PC-3 (cell line): ENCODE results near the gene MIEF1. TPM values are rescaled to one million over a fixed set of nuclear protein-coding genes. Genes with fewer than 3 reads are reported as not detected.

Experiments used
- ATAC-seq: fragments of 200-7000 bp; cut with Tn5 transposase; 2 replicates; pipeline ENCODE4 v1.9.1; 2020; ENCODE audit warnings: mild to moderate bottlenecking, moderate library complexity
- BruUV-seq: library from RNA; stranded (reverse); fragments of 400-500 nt; replicated peaks from 2 replicates; lab custom pipeline; 2021; lab: Mats Ljungman, UMichigan
- CTCF ChIA-PET: fragments of 300-600 bp; sonication (Branson Sonifier 250); formaldehyde crosslinking; loops from one replicate; lab custom pipeline; 2022; ENCODE audit warnings: antibody characterized with exemption; lab: Charles Lee
- POLR2A ChIA-PET: fragments of 300-600 bp; sonication (Branson Sonifier 250); formaldehyde crosslinking; loops from one replicate; lab custom pipeline; 2022; ENCODE audit warnings: antibody characterized with exemption; ENCODE audit not compliant: unreplicated experiment; lab: Charles Lee
- DNase-seq: peaks from one replicate; pipeline ENCODE4 v3.0.0-alpha.2; 2015
- H2AFZ ChIP-seq: fragments of 300-600 bp; sonication (generic); 2 replicates; pipeline ENCODE4 v1.6.0; 2016; ENCODE audit warnings: antibody characterized with exemption, low read length
- H3F3A ChIP-seq: fragments of 300-600 bp; sonication (generic); one replicate; pipeline ENCODE4 v1.6.0; 2017; ENCODE audit warnings: antibody characterized with exemption, low read length, control low read depth, mild to moderate bottlenecking; ENCODE audit not compliant: unreplicated experiment
- H3K27ac ChIP-seq: fragments of 300-600 bp; sonication (generic); 2 replicates; pipeline ENCODE4 v1.5.1; 2016; ENCODE audit warnings: mild to moderate bottlenecking, low read length
- H3K27me3 ChIP-seq: fragments of 300-600 bp; sonication (generic); 2 replicates; pipeline ENCODE4 v1.6.1; 2016; ENCODE audit warnings: low read length, mixed read lengths
- H3K36me3 ChIP-seq: fragments of 300-600 bp; sonication (generic); 2 replicates; pipeline ENCODE4 v1.6.1; 2016; ENCODE audit warnings: low read depth, mixed run types, low read length, mixed read lengths
- H3K4me1 ChIP-seq: fragments of 300-600 bp; sonication (generic); 2 replicates; pipeline ENCODE4 v1.5.1; 2016; ENCODE audit warnings: low read length; ENCODE audit not compliant: insufficient read depth
- H3K4me2 ChIP-seq: fragments of 300-600 bp; sonication (generic); 2 replicates; pipeline ENCODE4 v1.6.0; 2016; ENCODE audit warnings: low read length
- H3K4me3 ChIP-seq: fragments of 300-600 bp; sonication (generic); 2 replicates; pipeline ENCODE4 v1.5.1; 2016; ENCODE audit warnings: mild to moderate bottlenecking, low read length, mixed read lengths
- H3K79me2 ChIP-seq: fragments of 300-600 bp; sonication (generic); 2 replicates; pipeline ENCODE4 v1.6.1; 2017; ENCODE audit warnings: low read length, mixed read lengths
- H3K9ac ChIP-seq: fragments of 300-600 bp; sonication (generic); 2 replicates; pipeline ENCODE4 v1.6.0; 2016; ENCODE audit warnings: mild to moderate bottlenecking, low read length
- H3K9me2 ChIP-seq: fragments of 300-600 bp; sonication (generic); replicated peaks from 2 replicates; pipeline ENCODE4 v1.6.1; 2016; ENCODE audit warnings: mixed run types, low read length, mixed read lengths
- H3K9me3 ChIP-seq: fragments of 300-600 bp; sonication (generic); 2 replicates; pipeline ENCODE4 v1.6.1; 2016; ENCODE audit warnings: low read length, mixed read lengths
- H4K20me1 ChIP-seq: fragments of 300-600 bp; sonication (generic); 2 replicates; pipeline ENCODE4 v1.6.1; 2016; ENCODE audit warnings: low read length, mixed read lengths
- EZH2 ChIP-seq: fragments of 300-600 bp; sonication (generic); IDR thresholded peaks from one replicate; pipeline ENCODE4 v1.6.1; 2017; ENCODE audit warnings: antibody characterized with exemption, mild to moderate bottlenecking, low read length; ENCODE audit not compliant: unreplicated experiment
- EZH2phosphoT487 ChIP-seq: fragments of 300-600 bp; sonication (generic); IDR thresholded peaks from 2 replicates; pipeline ENCODE4 v1.6.1; 2018; ENCODE audit warnings: mild to moderate bottlenecking, antibody characterized with exemption, low read length, borderline replicate concordance
- intact Hi-C: fragments of 100-400 bp; cut with micrococcal nuclease; formaldehyde crosslinking; loops from 2 replicates; pipeline ENCODE4 v1.9.0; 2023
- total RNA-seq: library from RNA; depleted of rRNA; stranded (reverse); fragments of >200 nt; gene quantifications from 2 replicates; pipeline ENCODE4 v1.2.3, GENCODE V29; 2014
- TF ChIP-seq, protein P1 (sequence below): fragments of 300-600 bp; sonication (generic); conservative IDR thresholded peaks from 2 replicates; pipeline ENCODE4 v1.5.1; 2017; ENCODE audit warnings: antibody characterized with exemption, low read depth, mild to moderate bottlenecking, low read length

Gene MIEF1
- total RNA-seq, 1 experiment from 2014 or later = 23.2 TPM

DNA sequence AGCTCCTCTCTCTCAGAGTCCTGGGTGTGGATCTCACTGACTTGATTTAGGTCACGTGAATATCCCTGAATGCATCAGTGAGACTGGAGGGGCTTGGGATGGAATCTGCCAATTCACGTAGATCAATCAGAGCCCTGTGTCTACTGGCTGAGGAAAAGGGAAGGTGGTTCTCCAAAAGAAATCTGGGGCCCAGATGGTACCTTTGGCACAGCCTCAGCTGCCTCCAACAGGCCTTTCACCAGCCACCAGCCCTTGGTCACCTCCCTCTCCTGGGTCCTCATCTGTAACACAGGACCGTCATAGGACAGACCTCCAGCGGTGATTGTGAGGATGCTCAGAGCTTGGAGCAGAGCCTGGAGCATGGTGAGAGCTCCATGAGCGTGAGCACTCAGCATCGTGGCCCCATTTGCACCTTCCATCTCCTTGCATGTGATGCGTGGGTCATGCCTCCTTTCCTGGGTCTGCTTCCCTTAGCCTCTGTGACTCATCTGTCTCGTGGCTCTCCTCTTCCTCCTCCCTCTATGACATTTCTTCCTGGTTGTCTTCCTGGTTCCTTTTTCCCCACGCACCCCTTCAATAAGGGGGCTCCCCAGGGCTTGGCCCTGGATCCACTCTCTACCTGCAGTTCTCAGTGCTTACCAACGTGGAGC lies 7.5 kb upstream of the MIEF1 start:
- H3K4me3 ChIP-seq = no peak overlapping the region
- BruUV-seq = no TSS peak
- H3K4me2 ChIP-seq = 0 out of 2 replicates have a peak overlapping the region, but pooled peaks have one; percentile 19
- H4K20me1 ChIP-seq = no peaks in the 10 kb centered on the region
- no peaks in the 10 kb centered on the region for H3F3A ChIP-seq
- no peak overlapping the region for H2AFZ ChIP-seq
- H3K27ac ChIP-seq = peak overlapping the region; percentile 27
- POLR2A ChIA-PET = no interaction called here
- no peaks in the 10 kb centered on the region for H3K79me2 ChIP-seq
- H3K9ac ChIP-seq = no peak overlapping the region
- H3K27me3 ChIP-seq = no peaks in the 10 kb centered on the region
- H3K9me3 ChIP-seq = no peaks in the 10 kb centered on the region
- intact Hi-C loops = loop anchor here (5.0 to 10.0 kb wide), 2 partner anchors 38 to 60 kb away; partner anchors contain the start of gene RPS19BP1
- TF ChIP-seq EZH2phosphoT487 (no peak), EZH2 (no peak)
- DNase-seq (no peak), ATAC-seq (no peak)
- H3K4me1 ChIP-seq = peaks cover 14% of the 10 kb centered on the region
- CTCF ChIA-PET = interaction anchor here (1.2 kb wide), 1 partner anchor 26 kb away, joined by 3 read pairs; the partner anchor contains the start of gene ATF4
- H3K36me3 ChIP-seq = no peaks in the 10 kb centered on the region
- H3K9me2 ChIP-seq = no peaks in the 10 kb centered on the region

DNA sequence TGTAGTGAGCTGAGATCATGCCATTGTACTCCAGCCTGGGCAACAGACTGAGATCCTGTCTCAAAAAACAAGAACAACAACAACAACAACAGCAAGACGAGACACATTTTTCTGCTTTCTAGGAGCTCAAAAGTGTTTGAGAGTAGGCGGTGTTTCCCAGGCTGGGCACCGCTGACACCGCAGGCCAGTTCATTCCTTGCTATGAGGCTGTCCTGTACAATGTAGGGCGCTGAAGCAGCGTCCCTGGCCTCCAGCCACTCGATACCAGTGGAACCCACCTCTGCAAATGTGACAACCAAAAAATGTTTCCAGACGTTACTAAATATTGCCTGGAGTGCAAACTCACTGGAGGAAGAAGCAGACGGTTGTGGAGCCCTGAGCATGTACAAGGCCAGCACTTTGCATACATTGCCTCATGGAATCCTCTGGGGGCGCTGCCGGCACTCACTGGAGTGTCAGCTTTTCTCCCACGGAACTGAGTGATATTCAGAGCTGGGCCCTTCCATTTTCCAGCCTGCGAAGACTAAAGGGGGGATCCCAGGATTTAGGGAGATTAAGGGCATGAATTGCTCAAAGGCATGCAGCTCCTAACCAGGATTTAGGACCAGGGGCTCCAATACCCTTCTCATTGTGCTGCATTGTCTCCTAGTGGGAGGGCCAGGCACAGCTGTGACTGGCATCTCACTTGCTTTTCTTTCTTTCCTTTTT lies 5.8 kb upstream of the MIEF1 start:
- no TSS peak for BruUV-seq

DNA sequence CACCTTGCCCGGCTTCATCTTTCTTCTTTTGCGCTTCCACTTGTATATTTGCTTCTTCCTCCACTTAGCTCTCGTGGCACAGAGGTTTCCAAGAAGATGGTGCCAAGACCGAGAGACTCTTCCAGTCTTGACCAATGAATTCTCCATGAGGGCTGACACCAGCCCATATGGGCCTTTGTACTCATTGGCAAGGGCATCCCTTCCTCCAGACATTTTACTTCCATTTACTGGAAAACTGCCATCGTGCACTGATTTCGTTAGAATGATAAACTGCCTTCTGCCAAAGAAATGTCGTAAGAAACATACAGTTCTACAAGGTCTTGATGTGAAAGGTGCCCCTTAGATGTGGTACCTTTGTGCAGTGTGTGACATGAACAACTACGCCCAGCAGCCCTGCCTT lies 4.7 kb upstream of the MIEF1 start:
- ATAC-seq = no peak

More for the DNA sequence above, 5.8 kb upstream of the MIEF1 start:
- CTCF ChIA-PET = interaction anchor here (0.6 to 1.2 kb wide), 6 partner anchors 21 to 540 kb away, joined by 3 to 8 read pairs (median 4); partner anchors contain the start of gene TAB1
- Histone ChIP-seq H3K4me3 (no peak overlapping the region), H3K36me3 (no peaks in the 10 kb centered on the region), H3K9me2 (no peaks in the 10 kb centered on the region), H3K9me3 (no peaks in the 10 kb centered on the region), H3F3A (no peaks in the 10 kb centered on the region), H3K4me2 (no peak overlapping the region), H2AFZ (no peak overlapping the region), H3K9ac (no peak overlapping the region), H4K20me1 (no peaks in the 10 kb centered on the region), H3K4me1 (peaks cover 16% of the 10 kb centered on the region), H3K27me3 (no peaks in the 10 kb centered on the region), H3K27ac (no peak overlapping the region), H3K79me2 (no peaks in the 10 kb centered on the region)
- DNase-seq (peak; percentile 51), ATAC-seq (peak; percentile 87)
- POLR2A ChIA-PET = no interaction called here
- intact Hi-C loops = loop anchor here (5.0 to 10.0 kb wide), 2 partner anchors 36 to 61 kb away; partner anchors contain the start of gene RPS19BP1
- TF ChIP-seq EZH2 (no peak), EZH2phosphoT487 (no peak)
- TF ChIP-seq, protein P1, sequence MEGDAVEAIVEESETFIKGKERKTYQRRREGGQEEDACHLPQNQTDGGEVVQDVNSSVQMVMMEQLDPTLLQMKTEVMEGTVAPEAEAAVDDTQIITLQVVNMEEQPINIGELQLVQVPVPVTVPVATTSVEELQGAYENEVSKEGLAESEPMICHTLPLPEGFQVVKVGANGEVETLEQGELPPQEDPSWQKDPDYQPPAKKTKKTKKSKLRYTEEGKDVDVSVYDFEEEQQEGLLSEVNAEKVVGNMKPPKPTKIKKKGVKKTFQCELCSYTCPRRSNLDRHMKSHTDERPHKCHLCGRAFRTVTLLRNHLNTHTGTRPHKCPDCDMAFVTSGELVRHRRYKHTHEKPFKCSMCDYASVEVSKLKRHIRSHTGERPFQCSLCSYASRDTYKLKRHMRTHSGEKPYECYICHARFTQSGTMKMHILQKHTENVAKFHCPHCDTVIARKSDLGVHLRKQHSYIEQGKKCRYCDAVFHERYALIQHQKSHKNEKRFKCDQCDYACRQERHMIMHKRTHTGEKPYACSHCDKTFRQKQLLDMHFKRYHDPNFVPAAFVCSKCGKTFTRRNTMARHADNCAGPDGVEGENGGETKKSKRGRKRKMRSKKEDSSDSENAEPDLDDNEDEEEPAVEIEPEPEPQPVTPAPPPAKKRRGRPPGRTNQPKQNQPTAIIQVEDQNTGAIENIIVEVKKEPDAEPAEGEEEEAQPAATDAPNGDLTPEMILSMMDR = peak; percentile 75

More for the DNA sequence above, 4.7 kb upstream of the MIEF1 start:
- DNase-seq = no peak
- ChIA-PET POLR2A (no interaction called here), CTCF (no interaction called here)
- no peak overlapping the region for H2AFZ ChIP-seq
- peaks cover 3% of the 10 kb centered on the region for H3K79me2 ChIP-seq
- H3K4me1 ChIP-seq = peaks cover 23% of the 10 kb centered on the region
- no peak overlapping the region for H3K27ac ChIP-seq
- intact Hi-C loops = loop anchor here (5.0 to 10.0 kb wide), 2 partner anchors 35 to 63 kb away; partner anchors contain the start of gene RPS19BP1
- H3K27me3 ChIP-seq = no peaks in the 10 kb centered on the region
- H3K9me2 ChIP-seq = no peaks in the 10 kb centered on the region
- BruUV-seq = no TSS peak
- H3K9me3 ChIP-seq = no peaks in the 10 kb centered on the region
- TF ChIP-seq EZH2 (no peak), EZH2phosphoT487 (no peak)
- TF ChIP-seq, protein P1 = no peak
- no peak overlapping the region for H3K4me2 ChIP-seq
- H3F3A ChIP-seq = no peaks in the 10 kb centered on the region
- no peaks in the 10 kb centered on the region for H3K36me3 ChIP-seq
- H4K20me1 ChIP-seq = no peaks in the 10 kb centered on the region
- H3K9ac ChIP-seq = no peak overlapping the region
- H3K4me3 ChIP-seq = no peak overlapping the region
